HEK293 (cell line): ENCODE data around the gene ARHGAP6.

Source experiments
- CTCF ChIA-PET: fragments of 350-600 bp; formaldehyde crosslinking; extraction: SDS; loops from one replicate; lab custom pipeline; 2021; ENCODE audit warnings: antibody characterized with exemption; lab: Yijun Ruan, JAX
- POLR2A ChIA-PET: fragments of 300-600 bp; formaldehyde crosslinking; extraction: SDS; loops from one replicate; lab custom pipeline; 2020; ENCODE audit warnings: antibody characterized with exemption, inconsistent platforms; lab: Yijun Ruan, JAX
- H3K27ac ChIP-seq: fragments of 200-500 bp; sonication (Bioruptor generic); 2 replicates; pipeline ENCODE4 v1.5.1; 2014; ENCODE audit warnings: low read depth, low read length, control low read depth, inconsistent platforms; ENCODE audit errors: extremely low read depth
- H3K36me3 ChIP-seq, 2 experiments: fragments of 200-500 bp in 1 of 2; sonication (Bioruptor generic) in 1 of 2; 1 replicate in 1 of 2; 2 replicates in 1 of 2; pipeline ENCODE4 v1.5.1; 2014 to 2017; ENCODE audit warnings: inconsistent platforms in 2 of 2, low read length in 2 of 2; ENCODE audit not compliant: control insufficient read depth in 2 of 2, insufficient read depth in 1 of 2
- H3K4me1 ChIP-seq: fragments of 200-500 bp; sonication (Bioruptor generic); 2 replicates; pipeline ENCODE4 v1.5.1; 2014; ENCODE audit warnings: mild to moderate bottlenecking, low read length, inconsistent platforms; ENCODE audit not compliant: control insufficient read depth, insufficient read depth
- H3K4me3 ChIP-seq: 2 replicates; pipeline ENCODE4 v1.5.1; 2011; ENCODE audit warnings: low read depth, mild to moderate bottlenecking, control low read depth, low read length, moderate library complexity
- H3K9me3 ChIP-seq: fragments of 200-500 bp; sonication (Bioruptor generic); 2 replicates; pipeline ENCODE4 v1.5.1; 2014; ENCODE audit warnings: low read depth, low read length, inconsistent platforms; ENCODE audit not compliant: control insufficient read depth, insufficient read depth
- ZEB2 ChIP-seq: fragments of 450-650 bp; formaldehyde crosslinking; IDR thresholded peaks from 2 replicates; pipeline ENCODE4 v1.5.1; 2016; ENCODE audit warnings: missing biosample characterization, missing genetic modification characterization
- ZFP37 ChIP-seq: fragments of 450-650 bp; formaldehyde crosslinking; IDR thresholded peaks from 2 replicates; pipeline ENCODE4 v1.5.1; 2016; ENCODE audit warnings: missing biosample characterization, missing genetic modification characterization
- ZNF132 ChIP-seq: fragments of 450-650 bp; formaldehyde crosslinking; IDR thresholded peaks from 2 replicates; pipeline ENCODE4 v1.5.1; 2017; ENCODE audit warnings: missing biosample characterization, missing genetic modification characterization, borderline replicate concordance
- ZNF169 ChIP-seq: fragments of 450-650 bp; formaldehyde crosslinking; IDR thresholded peaks from 2 replicates; pipeline ENCODE4 v1.5.1; 2016; ENCODE audit warnings: missing biosample characterization, missing genetic modification characterization
- ZNF202 ChIP-seq: fragments of 450-650 bp; formaldehyde crosslinking; IDR thresholded peaks from 2 replicates; pipeline ENCODE4 v1.5.1; 2016; ENCODE audit warnings: missing biosample characterization, missing genetic modification characterization, borderline replicate concordance
- ZNF366 ChIP-seq: fragments of 450-650 bp; formaldehyde crosslinking; conservative IDR thresholded peaks from 2 replicates; pipeline ENCODE4 v1.5.1; 2016; ENCODE audit warnings: missing biosample characterization, missing genetic modification characterization
- ZNF433 ChIP-seq: fragments of 450-650 bp; formaldehyde crosslinking; IDR thresholded peaks from 2 replicates; pipeline ENCODE4 v1.5.1; 2016; ENCODE audit warnings: missing biosample characterization, missing genetic modification characterization, low read depth
- ZNF473 ChIP-seq: fragments of 450-650 bp; formaldehyde crosslinking; IDR thresholded peaks from 2 replicates; pipeline ENCODE4 v1.5.1; 2017; ENCODE audit warnings: missing biosample characterization, missing genetic modification characterization
- ZNF585B ChIP-seq: fragments of 450-650 bp; formaldehyde crosslinking; IDR thresholded peaks from 2 replicates; pipeline ENCODE4 v1.5.1; 2016; ENCODE audit warnings: missing biosample characterization, missing genetic modification characterization
- ZNF624 ChIP-seq: fragments of 450-650 bp; formaldehyde crosslinking; IDR thresholded peaks from 2 replicates; pipeline ENCODE4 v1.5.1; 2017; ENCODE audit warnings: missing biosample characterization, missing genetic modification characterization
- ZNF747 ChIP-seq: fragments of 450-650 bp; formaldehyde crosslinking; IDR thresholded peaks from 2 replicates; pipeline ENCODE4 v1.5.1; 2016; ENCODE audit warnings: missing biosample characterization, missing genetic modification characterization
- TF ChIP-seq, protein P1 (sequence below): fragments of 450-650 bp; formaldehyde crosslinking; IDR thresholded peaks from 2 replicates; pipeline ENCODE4 v1.5.1; 2016; ENCODE audit warnings: missing biosample characterization, missing genetic modification characterization
- TF ChIP-seq, protein P2 (sequence below): fragments of 450-650 bp; formaldehyde crosslinking; IDR thresholded peaks from 2 replicates; pipeline ENCODE4 v1.5.1; 2017; ENCODE audit warnings: missing biosample characterization, missing genetic modification characterization
- TF ChIP-seq, protein P3 (sequence below): fragments of 450-650 bp; formaldehyde crosslinking; conservative IDR thresholded peaks from 2 replicates; pipeline ENCODE4 v1.5.1; 2016; ENCODE audit warnings: low read depth, missing biosample characterization, missing genetic modification characterization
- TF ChIP-seq, protein P4 (sequence below): fragments of 450-650 bp; formaldehyde crosslinking; IDR thresholded peaks from 2 replicates; pipeline ENCODE4 v1.5.1; 2016; ENCODE audit warnings: missing biosample characterization, missing genetic modification characterization

ARHGAP6 gene

DNA sequence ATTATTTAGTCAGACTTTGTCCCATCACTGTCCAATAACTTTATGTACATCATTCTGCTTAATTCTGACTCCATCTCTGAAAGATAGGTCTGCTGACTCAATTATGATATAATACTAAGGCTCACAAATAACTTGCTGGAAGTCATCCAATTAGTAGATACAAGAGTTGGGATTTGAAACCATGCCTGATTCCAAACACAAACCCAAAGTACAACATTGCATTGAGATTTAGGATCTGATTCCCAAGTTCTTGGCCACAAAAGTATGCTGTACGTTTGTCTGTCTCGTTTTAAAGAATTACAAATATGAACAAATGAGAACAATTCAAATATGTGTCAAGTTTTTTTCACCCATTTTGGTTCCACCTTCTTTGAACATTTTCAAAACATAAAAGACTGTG is 263.8 kb downstream of the ARHGAP6 start:
- H3K9me3 ChIP-seq, result no peaks in the 10 kb centered on the region
- no peak overlapping the region for H3K4me3 ChIP-seq
- H3K36me3 ChIP-seq, result no peaks in the 10 kb centered on the region
- TF ChIP-seq ZFP37 (tag by site-specific recombination) (no peak), ZNF624 (tag by site-specific recombination) (no peak), ZNF433 (no peak), ZNF169 (tag by site-specific recombination) (no peak), ZNF202 (tag by site-specific recombination) (no peak), ZNF585B (no peak), ZNF366 (no peak), ZEB2 (tag by site-specific recombination) (no peak)
- TF ChIP-seq, protein P1, sequence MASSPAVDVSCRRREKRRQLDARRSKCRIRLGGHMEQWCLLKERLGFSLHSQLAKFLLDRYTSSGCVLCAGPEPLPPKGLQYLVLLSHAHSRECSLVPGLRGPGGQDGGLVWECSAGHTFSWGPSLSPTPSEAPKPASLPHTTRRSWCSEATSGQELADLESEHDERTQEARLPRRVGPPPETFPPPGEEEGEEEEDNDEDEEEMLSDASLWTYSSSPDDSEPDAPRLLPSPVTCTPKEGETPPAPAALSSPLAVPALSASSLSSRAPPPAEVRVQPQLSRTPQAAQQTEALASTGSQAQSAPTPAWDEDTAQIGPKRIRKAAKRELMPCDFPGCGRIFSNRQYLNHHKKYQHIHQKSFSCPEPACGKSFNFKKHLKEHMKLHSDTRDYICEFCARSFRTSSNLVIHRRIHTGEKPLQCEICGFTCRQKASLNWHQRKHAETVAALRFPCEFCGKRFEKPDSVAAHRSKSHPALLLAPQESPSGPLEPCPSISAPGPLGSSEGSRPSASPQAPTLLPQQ (tag by site-specific recombination), result no peak
- TF ChIP-seq, protein P2, sequence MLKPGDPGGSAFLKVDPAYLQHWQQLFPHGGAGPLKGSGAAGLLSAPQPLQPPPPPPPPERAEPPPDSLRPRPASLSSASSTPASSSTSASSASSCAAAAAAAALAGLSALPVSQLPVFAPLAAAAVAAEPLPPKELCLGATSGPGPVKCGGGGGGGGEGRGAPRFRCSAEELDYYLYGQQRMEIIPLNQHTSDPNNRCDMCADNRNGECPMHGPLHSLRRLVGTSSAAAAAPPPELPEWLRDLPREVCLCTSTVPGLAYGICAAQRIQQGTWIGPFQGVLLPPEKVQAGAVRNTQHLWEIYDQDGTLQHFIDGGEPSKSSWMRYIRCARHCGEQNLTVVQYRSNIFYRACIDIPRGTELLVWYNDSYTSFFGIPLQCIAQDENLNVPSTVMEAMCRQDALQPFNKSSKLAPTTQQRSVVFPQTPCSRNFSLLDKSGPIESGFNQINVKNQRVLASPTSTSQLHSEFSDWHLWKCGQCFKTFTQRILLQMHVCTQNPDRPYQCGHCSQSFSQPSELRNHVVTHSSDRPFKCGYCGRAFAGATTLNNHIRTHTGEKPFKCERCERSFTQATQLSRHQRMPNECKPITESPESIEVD (tag by site-specific recombination), result no peak
- TF ChIP-seq, protein P3, sequence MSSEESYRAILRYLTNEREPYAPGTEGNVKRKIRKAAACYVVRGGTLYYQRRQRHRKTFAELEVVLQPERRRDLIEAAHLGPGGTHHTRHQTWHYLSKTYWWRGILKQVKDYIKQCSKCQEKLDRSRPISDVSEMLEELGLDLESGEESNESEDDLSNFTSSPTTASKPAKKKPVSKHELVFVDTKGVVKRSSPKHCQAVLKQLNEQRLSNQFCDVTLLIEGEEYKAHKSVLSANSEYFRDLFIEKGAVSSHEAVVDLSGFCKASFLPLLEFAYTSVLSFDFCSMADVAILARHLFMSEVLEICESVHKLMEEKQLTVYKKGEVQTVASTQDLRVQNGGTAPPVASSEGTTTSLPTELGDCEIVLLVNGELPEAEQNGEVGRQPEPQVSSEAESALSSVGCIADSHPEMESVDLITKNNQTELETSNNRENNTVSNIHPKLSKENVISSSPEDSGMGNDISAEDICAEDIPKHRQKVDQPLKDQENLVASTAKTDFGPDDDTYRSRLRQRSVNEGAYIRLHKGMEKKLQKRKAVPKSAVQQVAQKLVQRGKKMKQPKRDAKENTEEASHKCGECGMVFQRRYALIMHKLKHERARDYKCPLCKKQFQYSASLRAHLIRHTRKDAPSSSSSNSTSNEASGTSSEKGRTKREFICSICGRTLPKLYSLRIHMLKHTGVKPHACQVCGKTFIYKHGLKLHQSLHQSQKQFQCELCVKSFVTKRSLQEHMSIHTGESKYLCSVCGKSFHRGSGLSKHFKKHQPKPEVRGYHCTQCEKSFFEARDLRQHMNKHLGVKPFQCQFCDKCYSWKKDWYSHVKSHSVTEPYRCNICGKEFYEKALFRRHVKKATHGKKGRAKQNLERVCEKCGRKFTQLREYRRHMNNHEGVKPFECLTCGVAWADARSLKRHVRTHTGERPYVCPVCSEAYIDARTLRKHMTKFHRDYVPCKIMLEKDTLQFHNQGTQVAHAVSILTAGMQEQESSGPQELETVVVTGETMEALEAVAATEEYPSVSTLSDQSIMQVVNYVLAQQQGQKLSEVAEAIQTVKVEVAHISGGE (tag by site-specific recombination), result no peak
- TF ChIP-seq, all 188 proteins: peak for 0
- Histone ChIP-seq H3K27ac (no peak overlapping the region), H3K4me1 (no peaks in the 10 kb centered on the region)
- ChIA-PET POLR2A (no interaction called here), CTCF (interaction anchor here (0.9 kb wide), 1 partner anchor 20 kb away, joined by 3 read pairs; no protein-coding TSS in a partner anchor)

DNA sequence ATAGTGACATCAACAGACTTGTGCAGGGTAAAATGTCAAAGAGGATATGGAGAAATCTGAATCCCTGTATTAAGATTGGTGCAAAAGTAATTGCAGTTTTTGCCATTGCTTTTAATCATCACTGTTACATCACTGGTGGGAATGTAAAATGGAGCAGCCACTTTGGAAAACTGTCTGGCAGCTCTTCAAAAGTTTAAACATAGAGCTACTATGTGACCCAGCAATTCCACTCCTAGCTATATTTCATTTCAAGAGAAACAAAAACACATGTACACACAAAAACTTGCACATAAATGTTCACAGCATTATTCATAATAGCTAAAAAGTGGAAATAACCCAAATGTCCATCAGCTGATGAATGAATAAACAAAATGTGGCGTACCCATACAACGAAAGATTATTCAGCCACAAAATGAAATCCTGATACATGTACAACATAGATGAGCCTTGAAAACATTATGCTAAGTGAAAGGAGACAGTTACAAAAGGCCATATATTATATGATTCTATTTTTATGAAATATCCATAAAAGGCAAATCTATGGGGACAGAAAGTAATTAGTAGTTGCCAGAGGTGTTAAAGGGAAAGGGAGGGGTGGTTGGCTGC is 266.1 kb downstream of the ARHGAP6 start:
- H3K4me1 ChIP-seq, result no peaks in the 10 kb centered on the region
- CTCF ChIA-PET, result interaction anchor here (0.8 kb wide), 1 partner anchor 18 kb away, joined by 3 read pairs; no protein-coding TSS in a partner anchor
- no peaks in the 10 kb centered on the region for H3K9me3 ChIP-seq
- POLR2A ChIA-PET, result no interaction called here
- H3K36me3 ChIP-seq, result no peaks in the 10 kb centered on the region
- H3K4me3 ChIP-seq, result no peak overlapping the region
- TF ChIP-seq, protein P4, sequence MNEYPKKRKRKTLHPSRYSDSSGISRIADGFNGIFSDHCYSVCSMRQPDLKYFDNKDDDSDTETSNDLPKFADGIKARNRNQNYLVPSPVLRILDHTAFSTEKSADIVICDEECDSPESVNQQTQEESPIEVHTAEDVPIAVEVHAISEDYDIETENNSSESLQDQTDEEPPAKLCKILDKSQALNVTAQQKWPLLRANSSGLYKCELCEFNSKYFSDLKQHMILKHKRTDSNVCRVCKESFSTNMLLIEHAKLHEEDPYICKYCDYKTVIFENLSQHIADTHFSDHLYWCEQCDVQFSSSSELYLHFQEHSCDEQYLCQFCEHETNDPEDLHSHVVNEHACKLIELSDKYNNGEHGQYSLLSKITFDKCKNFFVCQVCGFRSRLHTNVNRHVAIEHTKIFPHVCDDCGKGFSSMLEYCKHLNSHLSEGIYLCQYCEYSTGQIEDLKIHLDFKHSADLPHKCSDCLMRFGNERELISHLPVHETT, result no peak
- TF ChIP-seq ZNF747 (tag by site-specific recombination), result no peak
- TF ChIP-seq ZNF132 (tag by site-specific recombination), result no peak
- TF ChIP-seq ZNF473 (tag by site-specific recombination), result no peak
- no peak overlapping the region for H3K27ac ChIP-seq
